ENCODE results near the gene PLA2G5.

Gene PLA2G5

GRCh38 chr1:20063861-20064292, 6.1 kb upstream of the PLA2G5 start:
- no peak for DNase-seq (ENCODE audit: low read depth in 2 of 2, low spot score in 1 of 2)

DNA sequence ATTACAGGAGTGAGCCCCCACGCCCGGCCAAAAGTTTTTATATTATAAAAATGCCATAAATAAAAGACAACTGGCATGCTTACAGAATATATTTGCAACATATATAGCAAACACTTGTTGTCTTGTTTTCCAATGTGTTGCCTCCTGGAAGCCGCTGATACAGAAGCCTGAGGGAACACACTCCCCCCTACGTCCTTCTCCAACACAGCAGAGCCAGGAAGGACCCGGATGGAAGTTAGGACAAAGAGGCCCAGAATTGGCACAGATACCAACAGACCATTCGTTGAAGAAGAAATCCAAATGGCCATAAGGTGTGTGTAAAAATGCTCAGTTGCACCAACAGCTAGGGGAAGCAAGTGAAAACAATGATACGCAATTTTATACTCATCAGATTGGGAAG, 1.3 kb upstream of the PLA2G5 start:
- no peak for DNase-seq (ENCODE audit: low read depth in 2 of 2, low spot score in 1 of 2)

- DNase-seq (ENCODE audit: low read depth in 2 of 2, low spot score in 1 of 2) = no peak
Observed at GRCh38 chr1:20070357-20070756, 363 bp downstream of the PLA2G5 start.

- DNase-seq (ENCODE audit: low read depth in 2 of 2, low spot score in 1 of 2) = no peak
Observed at GRCh38 chr1:20071416-20071815, 1.4 kb downstream of the PLA2G5 start.

DNA sequence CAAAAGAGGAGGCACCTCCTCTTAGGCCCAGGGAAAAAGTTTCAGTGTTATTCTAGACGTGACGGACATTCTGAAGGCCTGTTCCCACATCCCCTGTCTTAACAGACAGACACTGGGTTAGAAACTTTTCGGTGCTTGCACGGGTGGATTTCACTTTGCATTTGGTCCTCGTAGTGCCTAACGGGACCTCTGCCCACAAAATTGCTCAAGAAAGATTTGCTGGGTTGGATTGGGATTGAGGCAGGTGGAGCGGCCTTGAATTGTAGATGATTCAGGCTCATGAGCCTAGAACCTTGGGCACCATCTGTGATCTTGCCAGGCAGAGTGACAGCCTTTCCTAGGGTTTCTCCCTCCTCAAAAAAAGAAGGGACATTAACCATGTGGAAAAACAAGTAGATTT, 2.8 kb downstream of the PLA2G5 start:
- no peak for DNase-seq (ENCODE audit: low read depth in 2 of 2, low spot score in 1 of 2)

GRCh38 chr1:20073256-20073655, 3.3 kb downstream of the PLA2G5 start:
- DNase-seq (ENCODE audit: low read depth in 2 of 2, low spot score in 1 of 2) = no peak

GRCh38 chr1:20074055-20074724, 4.2 kb downstream of the PLA2G5 start:
- DNase-seq (ENCODE audit: low read depth in 2 of 2, low spot score in 1 of 2) = no peak

DNA sequence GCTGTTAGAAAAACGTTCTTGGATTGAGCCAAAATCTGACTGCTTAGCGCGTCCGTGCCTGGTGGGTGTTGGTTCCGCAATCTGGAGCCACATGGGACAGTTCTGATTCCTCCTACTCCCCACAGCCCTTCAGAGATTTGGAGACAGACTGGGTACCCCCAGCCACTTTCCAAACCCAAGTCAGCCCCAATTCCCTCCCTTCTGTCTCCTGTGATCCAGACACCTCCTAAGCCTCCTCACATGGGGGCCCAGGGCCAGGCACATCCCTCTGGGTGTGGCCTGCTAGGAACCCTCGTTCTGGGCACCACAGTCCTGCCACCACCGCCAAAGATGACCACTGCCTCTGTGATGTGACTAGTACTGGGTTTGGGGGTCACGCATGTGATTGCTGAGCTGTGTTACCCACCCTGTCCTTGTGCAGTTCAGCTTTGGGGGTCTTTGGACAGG, 4.8 kb downstream of the PLA2G5 start:
- DNase-seq (ENCODE audit: low read depth in 2 of 2, low spot score in 1 of 2) = no peak

GRCh38 chr1:20075345-20075744, 5.4 kb downstream of the PLA2G5 start:
- no peak for DNase-seq (ENCODE audit: low read depth in 2 of 2, low spot score in 1 of 2)

- no peak for DNase-seq (ENCODE audit: low read depth in 2 of 2, low spot score in 1 of 2)
Observed at GRCh38 chr1:20076223-20076622, 6.2 kb downstream of the PLA2G5 start.

- no peak for DNase-seq (ENCODE audit: low read depth in 2 of 2, low spot score in 1 of 2)
Observed at GRCh38 chr1:20076710-20077461, 6.9 kb downstream of the PLA2G5 start.

- DNase-seq (ENCODE audit: low read depth in 2 of 2, low spot score in 1 of 2) = no peak
Observed at GRCh38 chr1:20078171-20078651, 8.2 kb downstream of the PLA2G5 start.

GRCh38 chr1:20078711-20079110, 8.7 kb downstream of the PLA2G5 start:
- DNase-seq (ENCODE audit: low read depth in 2 of 2, low spot score in 1 of 2) = no peak

GRCh38 chr1:20079661-20080305, 9.8 kb downstream of the PLA2G5 start:
- no peak for DNase-seq (ENCODE audit: low read depth in 2 of 2, low spot score in 1 of 2)

GRCh38 chr1:20080441-20081352, 10.7 kb downstream of the PLA2G5 start:
- DNase-seq (ENCODE audit: low read depth in 2 of 2, low spot score in 1 of 2) = no peak

GRCh38 chr1:20081353-20081810, 11.4 kb downstream of the PLA2G5 start:
- no peak for DNase-seq (ENCODE audit: low read depth in 2 of 2, low spot score in 1 of 2)

- DNase-seq (ENCODE audit: low read depth in 2 of 2, low spot score in 1 of 2) = no peak
Observed at GRCh38 chr1:20082772-20083171, 12.8 kb downstream of the PLA2G5 start.

DNA sequence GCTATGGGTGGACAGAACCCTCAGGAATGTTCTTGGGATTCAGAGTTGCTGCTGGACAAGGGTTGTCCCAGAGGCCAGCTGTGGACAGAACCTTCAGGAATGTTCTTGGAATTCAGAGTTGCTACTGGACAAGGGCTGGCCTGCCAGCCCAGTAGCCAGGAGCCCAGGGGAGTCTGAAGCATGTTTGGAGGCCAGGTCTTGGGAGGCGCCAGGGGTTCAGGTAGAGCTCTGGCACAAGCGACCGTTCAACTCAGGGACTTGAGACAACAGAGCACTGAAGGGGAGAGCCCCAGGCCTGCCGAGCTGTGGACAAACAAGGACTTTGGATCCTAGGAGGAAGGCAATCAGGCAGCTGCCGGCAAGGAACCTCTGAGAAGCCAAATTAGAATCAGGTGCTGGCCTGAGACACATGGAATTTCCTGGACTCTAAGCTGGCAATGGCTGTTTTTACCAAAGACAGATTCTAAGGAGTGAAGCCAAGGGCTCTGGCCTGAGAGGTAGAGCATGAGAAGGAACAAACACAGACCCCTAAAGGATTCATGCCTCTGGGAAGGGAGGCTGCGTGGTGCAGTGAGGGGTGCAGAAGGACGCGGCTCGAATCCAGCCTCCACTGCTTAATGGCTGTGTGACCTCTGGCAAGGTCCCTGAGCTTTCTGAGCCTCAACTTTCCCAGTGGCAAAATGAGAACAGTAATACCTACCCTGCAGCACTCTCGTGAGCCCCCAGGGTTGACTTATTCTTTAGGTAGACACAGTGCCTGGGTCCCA, 13.4 kb downstream of the PLA2G5 start:
- DNase-seq (ENCODE audit: low read depth in 2 of 2, low spot score in 1 of 2) = no peak

DNA sequence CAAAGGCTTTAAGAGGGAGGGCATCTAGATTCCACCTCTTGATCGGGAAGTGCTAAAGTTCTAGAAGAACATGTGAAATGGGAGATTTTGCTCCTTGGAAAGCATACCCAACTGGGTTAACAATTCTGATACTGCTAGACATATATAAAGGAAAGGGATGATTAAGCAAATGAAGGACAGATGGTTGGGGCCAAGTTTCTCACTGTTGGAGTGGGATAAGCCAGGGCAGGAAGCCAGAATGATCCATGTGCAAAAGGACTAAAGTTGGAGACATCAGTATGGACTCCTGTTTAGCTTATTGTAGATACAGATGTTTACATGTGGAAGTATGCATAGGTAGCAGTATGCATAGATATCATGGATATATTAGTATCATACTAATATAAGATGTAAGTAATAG, 16.8 kb downstream of the PLA2G5 start:
- no peak for DNase-seq (ENCODE audit: low read depth in 2 of 2, low spot score in 1 of 2)

GRCh38 chr1:20087668-20088067, 17.7 kb downstream of the PLA2G5 start:
- DNase-seq (ENCODE audit: low read depth in 2 of 2, low spot score in 1 of 2) = no peak

Measured in stimulated activated CD8-positive, alpha-beta memory T cell treated with anti-CD3 and anti-CD28 coated beads, Interleukin-4, amount 100 ng/mL, for 1 hour (primary cell).